ENCODE results near the gene IL11. TPM values are rescaled to one million over a fixed set of nuclear protein-coding genes. Genes with fewer than 3 reads are reported as not detected.

IL11 gene
- polyA plus RNA-seq, 2 of the 4 experiments (the other 2 are of a cell fraction), result 52.4 to 100.0 TPM

- peak overlapping the region; percentile 91 to 96; a peak in 5 of 6 replicates for H3K27ac ChIP-seq
- POLR2A ChIA-PET, result interaction anchor here (0.5 to 2.8 kb wide), 4 partner anchors 11 to 29 kb away, joined by 3 to 13 read pairs (median 6); partner anchors contain the start of genes KMT5C and TMEM238
- DNase-seq (ENCODE audit: low read depth in 1 of 2, low spot score in 1 of 2) (no peak), ATAC-seq (no peak), FAIRE-seq (no peak)
- no peaks in the 10 kb centered on the region for H3K9me3 ChIP-seq
- CTCF ChIA-PET, result interaction anchor here (0.6 to 14.8 kb wide), 7 partner anchors 16 to 227 kb away, joined by 3 to 105 read pairs (median 10); partner anchors contain the start of gene TMEM238
- 95% methylated on average over 16 of the region's 16 CpGs for WGBS (ENCODE audit: missing lambda C conversion rate)
- peak overlapping the region; percentile 85 for H3K4me3 ChIP-seq
- TF ChIP-seq RNF2 (IDR thresholded peaks at IDR 0.05; ENCODE audit: borderline replicate concordance, low read depth) (no peak), EP300 (IDR thresholded peaks at IDR 0.05) (no peak), JUN (IDR thresholded peaks at IDR 0.05) (peak in 1 of 2 experiments; percentile 29; a peak in 2 of 5 replicates)
- peak overlapping the region; percentile 93 for H3K4me2 ChIP-seq
- peaks cover 52% of the 10 kb centered on the region for H3K4me1 ChIP-seq
These were observed 2.2 kb downstream of the IL11 start for GRCh38 chr19:55368106-55368505.

- peaks cover 47% of the 10 kb centered on the region for H3K4me1 ChIP-seq
- ATAC-seq (no peak), FAIRE-seq (no peak), DNase-seq (ENCODE audit: low read depth in 1 of 2, low spot score in 1 of 2) (no peak)
- CTCF ChIA-PET, result interaction anchor here (0.6 to 14.8 kb wide), 7 partner anchors 10 to 137 kb away, joined by 3 to 105 read pairs (median 7); partner anchors contain the start of genes KMT5C and TMEM238
- H3K27ac ChIP-seq, result peak overlapping the region; percentile 30 to 68; a peak in 4 of 6 replicates
- POLR2A ChIA-PET, result interaction anchor here (0.8 to 1.1 kb wide), 3 partner anchors 17 to 28 kb away, joined by 3 to 4 read pairs (median 3); partner anchors contain the start of genes KMT5C and TMEM238
- WGBS (ENCODE audit: missing lambda C conversion rate), result 61% methylated on average over 3 of the region's 3 CpGs
- no peaks in the 10 kb centered on the region for H3K9me3 ChIP-seq
- peak overlapping the region; percentile 93; the same call in 2 of the 3 replicates for H3K4me2 ChIP-seq
- no peak overlapping the region for H3K4me3 ChIP-seq
- TF ChIP-seq ZC3H11A (IDR thresholded peaks at IDR 0.05) (no peak), MAX (IDR thresholded peaks at IDR 0.05) (no peak), RCOR1 (IDR thresholded peaks at IDR 0.05; ENCODE audit: low read depth, low read length) (no peak), RARB (CRISPR knock-in tag; IDR thresholded peaks at IDR 0.05) (no peak), BHLHE40 (IDR thresholded peaks at IDR 0.05; ENCODE audit: low read depth, low read length) (no peak), JUN (IDR thresholded peaks at IDR 0.05) (peak; percentile 8 to 68; a peak in 3 of 5 replicates), PBX3 (IDR thresholded peaks at IDR 0.05) (no peak), ZNF302 (CRISPR knock-in tag; IDR thresholded peaks at IDR 0.05) (no peak)
These were observed 3.5 kb downstream of the IL11 start for GRCh38 chr19:55366790-55367189.

- 85% methylated on average over 12 of the region's 19 CpGs for WGBS (ENCODE audit: missing lambda C conversion rate)
- Histone ChIP-seq H3K9me3 (no peaks in the 10 kb centered on the region), H3K4me3 (peak overlapping the region; percentile 5; the same call in 1 of the 3 replicates), H3K4me1 (peaks cover 39% of the 10 kb centered on the region), H3K4me2 (peak overlapping the region; percentile 93; the same call in 2 of the 3 replicates), H3K27ac (peak overlapping the region in 1 of 2 experiments; percentile 68; a peak in 3 of 6 replicates)
- TF ChIP-seq PBX3 (IDR thresholded peaks at IDR 0.05), result no peak
- peak in 1 of 2 experiments; percentile 26; a peak in 1 of 5 replicates for TF ChIP-seq JUN (IDR thresholded peaks at IDR 0.05)
- no peak for TF ChIP-seq REST (IDR thresholded peaks at IDR 0.05)
- no peak for TF ChIP-seq CBX8 (IDR thresholded peaks at IDR 0.05)
- TF ChIP-seq EP300 (IDR thresholded peaks at IDR 0.05), result no peak
- TF ChIP-seq BCL3 (IDR thresholded peaks at IDR 0.05), result 0 out of 3 replicates have a peak, but pooled peaks have one; percentile 15
- no peak for TF ChIP-seq POLR2AphosphoS2 (conservative IDR thresholded peaks at IDR 0.05; ENCODE audit: low read length)
- no peak for TF ChIP-seq ATOH8 (CRISPR knock-in tag; IDR thresholded peaks at IDR 0.05; ENCODE audit: low read depth)
- no peak for TF ChIP-seq RNF2 (IDR thresholded peaks at IDR 0.05; ENCODE audit: borderline replicate concordance, low read depth)
- no peak for TF ChIP-seq ZFP36 (IDR thresholded peaks at IDR 0.05; ENCODE audit: borderline replicate concordance, partially characterized antibody)
- no peak for TF ChIP-seq EHF (CRISPR knock-in tag; IDR thresholded peaks at IDR 0.05)
- TF ChIP-seq TFCP2L1 (CRISPR knock-in tag; IDR thresholded peaks at IDR 0.05), result no peak
- TF ChIP-seq CHD4 (IDR thresholded peaks at IDR 0.05; ENCODE audit: borderline replicate concordance), result no peak
- TF ChIP-seq NFE2L2 (conservative IDR thresholded peaks at IDR 0.05; ENCODE audit: low read length), result no peak
- ATAC-seq, result no peak
- no peak for DNase-seq (ENCODE audit: low read depth in 1 of 2, low spot score in 1 of 2)
- FAIRE-seq, result no peak
- ChIA-PET POLR2A (interaction anchor here (1.1 kb wide), 2 partner anchors 18 to 27 kb away, joined by 3 to 4 read pairs; partner anchors contain the start of genes KMT5C and TMEM238), CTCF (interaction anchor here (0.6 to 14.8 kb wide), 6 partner anchors 9 to 138 kb away, joined by 4 to 105 read pairs (median 7); partner anchors contain the start of genes KMT5C and TMEM238)
These were observed 4.3 kb downstream of the IL11 start for GRCh38 chr19:55365964-55366363.
